ENCODE results near the gene FRY.
A peak's percentile ranks its signal among the peaks of the same experiment; 100 is the strongest.

Gene FRY

GRCh38 chr13:32256243-32256642 lies 224.7 kb downstream of the FRY start:
- no peak for DNase-seq (ENCODE audit: low read depth in 2 of 2)

- no peak for DNase-seq (ENCODE audit: low read depth in 2 of 2)
Measured at GRCh38 chr13:32257649-32258048, 226.1 kb downstream of the FRY start.

- DNase-seq (ENCODE audit: low read depth in 2 of 2): no peak
Measured at GRCh38 chr13:32259116-32259515, 227.5 kb downstream of the FRY start.

- DNase-seq (ENCODE audit: low read depth in 2 of 2): no peak
Measured at GRCh38 chr13:32261567-32261966, 230.0 kb downstream of the FRY start.

- no peak for DNase-seq (ENCODE audit: low read depth in 2 of 2)
Measured at GRCh38 chr13:32262165-32262564, 230.6 kb downstream of the FRY start.

- no peak for DNase-seq (ENCODE audit: low read depth in 2 of 2)
Measured at GRCh38 chr13:32262619-32263018, 231.0 kb downstream of the FRY start.

GRCh38 chr13:32264407-32264806 lies 232.8 kb downstream of the FRY start:
- no peak for DNase-seq (ENCODE audit: low read depth in 2 of 2)

- no peak for DNase-seq (ENCODE audit: low read depth in 2 of 2)
Measured at GRCh38 chr13:32265726-32266125, 234.2 kb downstream of the FRY start.

- DNase-seq (ENCODE audit: low read depth in 2 of 2): no peak
Measured at GRCh38 chr13:32266130-32266529, 234.6 kb downstream of the FRY start.

GRCh38 chr13:32267836-32268439 lies 236.4 kb downstream of the FRY start:
- peak; percentile 22 to 42 for DNase-seq (ENCODE audit: low read depth in 2 of 2)

- no peak for DNase-seq (ENCODE audit: low read depth in 2 of 2)
Measured at GRCh38 chr13:32272021-32272683, 240.6 kb downstream of the FRY start.

GRCh38 chr13:32277839-32278238 lies 246.3 kb downstream of the FRY start:
- no peak for DNase-seq (ENCODE audit: low read depth in 2 of 2)

- DNase-seq (ENCODE audit: low read depth in 2 of 2): no peak
Measured at GRCh38 chr13:32278426-32278825, 246.9 kb downstream of the FRY start.

- no peak for DNase-seq (ENCODE audit: low read depth in 2 of 2)
Measured at GRCh38 chr13:32281096-32281495, 249.5 kb downstream of the FRY start.

GRCh38 chr13:32282096-32282711 lies 250.6 kb downstream of the FRY start:
- DNase-seq (ENCODE audit: low read depth in 2 of 2): no peak

GRCh38 chr13:32284927-32285632 lies 253.5 kb downstream of the FRY start:
- DNase-seq (ENCODE audit: low read depth in 2 of 2): no peak

GRCh38 chr13:32285633-32285965 lies 254.0 kb downstream of the FRY start:
- no peak for DNase-seq (ENCODE audit: low read depth in 2 of 2)

- DNase-seq (ENCODE audit: low read depth in 2 of 2): no peak
Measured at GRCh38 chr13:32297206-32297605, 265.6 kb downstream of the FRY start.

- DNase-seq (ENCODE audit: low read depth in 2 of 2): no peak
Measured at GRCh38 chr13:32298695-32299094, 267.1 kb downstream of the FRY start.

- DNase-seq (ENCODE audit: low read depth in 2 of 2): no peak
Measured at GRCh38 chr13:32299893-32300292, 268.3 kb downstream of the FRY start.

- no peak for DNase-seq (ENCODE audit: low read depth in 2 of 2)
Measured at GRCh38 chr13:32300406-32300805, 268.8 kb downstream of the FRY start.

- no peak for DNase-seq (ENCODE audit: low read depth in 2 of 2)
Measured at GRCh38 chr13:32300920-32301319, 269.3 kb downstream of the FRY start.

GRCh38 chr13:32302461-32302860 lies 270.9 kb downstream of the FRY start:
- no peak for DNase-seq (ENCODE audit: low read depth in 2 of 2)

Data from stimulated activated CD4-positive, alpha-beta T cell treated with anti-CD3 and anti-CD28 coated beads, Interleukin-4, amount 100 ng/mL, for 48 hours (primary cell).